HAP-1 (cell line): ENCODE results near the gene CHCHD6.

Experiments
- DNase-seq, 2 experiments: peaks; one replicate each; pipeline ENCODE4 v3.0.0-alpha.2; 2016 to 2020; ENCODE audit warnings: low spot score in 2 of 2
- H3K27me3 ChIP-seq: fragments of 250-450 bp; sonication (Bioruptor Pico); 2 replicates; pipeline ENCODE4 v1.5.1; 2020; ENCODE audit warnings: low read depth, mild to moderate bottlenecking, moderate library complexity
- H3K36me3 ChIP-seq: fragments of 250-450 bp; sonication (Bioruptor Pico); replicated peaks from 2 replicates; pipeline ENCODE4 v1.5.1; 2020; ENCODE audit warnings: mild to moderate bottlenecking
- H3K4me1 ChIP-seq: fragments of 250-450 bp; sonication (Bioruptor Pico); 2 replicates; pipeline ENCODE4 v1.5.1; 2020; ENCODE audit warnings: mild to moderate bottlenecking
- H3K4me3 ChIP-seq: fragments of 250-450 bp; sonication (Bioruptor Pico); 2 replicates; pipeline ENCODE4 v1.5.1; 2020; ENCODE audit warnings: mild to moderate bottlenecking, moderate library complexity
- H3K9me3 ChIP-seq: fragments of 250-450 bp; sonication (Bioruptor Pico); 2 replicates; pipeline ENCODE4 v1.5.1; 2020; ENCODE audit warnings: mild to moderate bottlenecking, moderate library complexity
- in situ Hi-C: fragments of 300-500 bp; cut with MboI; formaldehyde crosslinking; loops from 3 replicates; pipeline ENCODE4 v1.14.3; 2020; ENCODE audit warnings: low sequenced_read_pairs, inconsistent platforms, mixed read lengths

Gene CHCHD6

GRCh38 chr3:126881861-126882260, 177.8 kb downstream of the CHCHD6 start:
- in situ Hi-C loops: no loop called here
- DNase-seq: no peak
- H3K36me3 ChIP-seq: no peaks in the 10 kb centered on the region
- no peak overlapping the region for H3K4me3 ChIP-seq
- H3K9me3 ChIP-seq: no peaks in the 10 kb centered on the region
- H3K4me1 ChIP-seq: no peaks in the 10 kb centered on the region
- no peaks in the 10 kb centered on the region for H3K27me3 ChIP-seq

GRCh38 chr3:126883241-126883640, 179.2 kb downstream of the CHCHD6 start:
- no peak for DNase-seq
- in situ Hi-C loops: no loop called here
- Histone ChIP-seq H3K27me3 (no peaks in the 10 kb centered on the region), H3K9me3 (no peaks in the 10 kb centered on the region), H3K4me1 (no peaks in the 10 kb centered on the region), H3K4me3 (no peak overlapping the region), H3K36me3 (no peaks in the 10 kb centered on the region)

- no peak overlapping the region for H3K4me3 ChIP-seq
- no peaks in the 10 kb centered on the region for H3K27me3 ChIP-seq
- no peaks in the 10 kb centered on the region for H3K36me3 ChIP-seq
- in situ Hi-C loops: no loop called here
- H3K9me3 ChIP-seq: no peaks in the 10 kb centered on the region
- no peaks in the 10 kb centered on the region for H3K4me1 ChIP-seq
- DNase-seq: no peak
These were observed 181.4 kb downstream of the CHCHD6 start for GRCh38 chr3:126885425-126885824.

GRCh38 chr3:126886217-126886616, 182.2 kb downstream of the CHCHD6 start:
- Histone ChIP-seq H3K9me3 (no peaks in the 10 kb centered on the region), H3K4me3 (no peak overlapping the region), H3K36me3 (no peaks in the 10 kb centered on the region), H3K27me3 (no peaks in the 10 kb centered on the region), H3K4me1 (no peaks in the 10 kb centered on the region)
- DNase-seq: no peak
- in situ Hi-C loops: no loop called here

GRCh38 chr3:126887686-126888085, 183.6 kb downstream of the CHCHD6 start:
- Histone ChIP-seq H3K4me1 (no peaks in the 10 kb centered on the region), H3K4me3 (no peak overlapping the region), H3K9me3 (no peaks in the 10 kb centered on the region), H3K36me3 (no peaks in the 10 kb centered on the region), H3K27me3 (no peaks in the 10 kb centered on the region)
- no peak for DNase-seq
- in situ Hi-C loops: no loop called here

GRCh38 chr3:126888186-126888760, 184.2 kb downstream of the CHCHD6 start:
- no peaks in the 10 kb centered on the region for H3K36me3 ChIP-seq
- no peak overlapping the region for H3K4me3 ChIP-seq
- no peaks in the 10 kb centered on the region for H3K4me1 ChIP-seq
- no peaks in the 10 kb centered on the region for H3K9me3 ChIP-seq
- in situ Hi-C loops: no loop called here
- DNase-seq: no peak
- H3K27me3 ChIP-seq: no peaks in the 10 kb centered on the region

GRCh38 chr3:126889276-126890201, 185.5 kb downstream of the CHCHD6 start:
- Histone ChIP-seq H3K36me3 (no peaks in the 10 kb centered on the region), H3K4me3 (no peak overlapping the region), H3K27me3 (no peaks in the 10 kb centered on the region), H3K4me1 (no peaks in the 10 kb centered on the region), H3K9me3 (no peaks in the 10 kb centered on the region)
- in situ Hi-C loops: no loop called here
- DNase-seq: no peak

GRCh38 chr3:126891141-126891540, 187.1 kb downstream of the CHCHD6 start:
- Histone ChIP-seq H3K9me3 (no peaks in the 10 kb centered on the region), H3K4me3 (no peak overlapping the region), H3K27me3 (no peaks in the 10 kb centered on the region), H3K4me1 (no peaks in the 10 kb centered on the region), H3K36me3 (no peaks in the 10 kb centered on the region)
- in situ Hi-C loops: no loop called here
- no peak for DNase-seq

GRCh38 chr3:126891791-126892190, 187.8 kb downstream of the CHCHD6 start:
- Histone ChIP-seq H3K4me3 (no peak overlapping the region), H3K27me3 (no peaks in the 10 kb centered on the region), H3K36me3 (no peaks in the 10 kb centered on the region), H3K4me1 (no peaks in the 10 kb centered on the region), H3K9me3 (no peaks in the 10 kb centered on the region)
- DNase-seq: no peak
- in situ Hi-C loops: no loop called here

GRCh38 chr3:126893651-126894050, 189.6 kb downstream of the CHCHD6 start:
- no peaks in the 10 kb centered on the region for H3K27me3 ChIP-seq
- no peaks in the 10 kb centered on the region for H3K9me3 ChIP-seq
- no peak overlapping the region for H3K4me3 ChIP-seq
- in situ Hi-C loops: no loop called here
- H3K36me3 ChIP-seq: no peaks in the 10 kb centered on the region
- H3K4me1 ChIP-seq: no peaks in the 10 kb centered on the region
- DNase-seq: no peak

GRCh38 chr3:126894475-126894874, 190.4 kb downstream of the CHCHD6 start:
- H3K4me3 ChIP-seq: no peak overlapping the region
- H3K27me3 ChIP-seq: no peaks in the 10 kb centered on the region
- H3K4me1 ChIP-seq: no peaks in the 10 kb centered on the region
- H3K36me3 ChIP-seq: no peaks in the 10 kb centered on the region
- in situ Hi-C loops: no loop called here
- no peaks in the 10 kb centered on the region for H3K9me3 ChIP-seq
- no peak for DNase-seq

GRCh38 chr3:126895178-126896066, 191.4 kb downstream of the CHCHD6 start:
- Histone ChIP-seq H3K9me3 (no peaks in the 10 kb centered on the region), H3K36me3 (no peaks in the 10 kb centered on the region), H3K4me1 (no peaks in the 10 kb centered on the region), H3K27me3 (no peaks in the 10 kb centered on the region), H3K4me3 (no peak overlapping the region)
- in situ Hi-C loops: no loop called here
- DNase-seq: no peak

GRCh38 chr3:126896067-126896441, 192.0 kb downstream of the CHCHD6 start:
- Histone ChIP-seq H3K4me3 (no peak overlapping the region), H3K36me3 (no peaks in the 10 kb centered on the region), H3K9me3 (no peaks in the 10 kb centered on the region), H3K27me3 (no peaks in the 10 kb centered on the region), H3K4me1 (no peaks in the 10 kb centered on the region)
- in situ Hi-C loops: no loop called here
- no peak for DNase-seq

- Histone ChIP-seq H3K36me3 (no peaks in the 10 kb centered on the region), H3K4me3 (no peak overlapping the region), H3K4me1 (no peaks in the 10 kb centered on the region), H3K9me3 (no peaks in the 10 kb centered on the region), H3K27me3 (no peaks in the 10 kb centered on the region)
- DNase-seq: no peak
- in situ Hi-C loops: no loop called here
These were observed 192.9 kb downstream of the CHCHD6 start for GRCh38 chr3:126896968-126897367.
